Stimulated activated CD4-positive, alpha-beta T cell treated with anti-CD3 and anti-CD28 coated beads, Interleukin-1b, Interleukin-23, amount 100 ng/mL, for 48 hours (primary cell): ENCODE data around the gene LCORL.
"Not testable (repeated sequence)": the region's sequence is repeated elsewhere in the genome, so short reads cannot be mapped to it uniquely, and the experiment has no call there.

ENCODE experiments used
- DNase-seq: peaks from one replicate; pipeline ENCODE4 v3.0.0-alpha.2; 2020

LCORL gene

DNA sequence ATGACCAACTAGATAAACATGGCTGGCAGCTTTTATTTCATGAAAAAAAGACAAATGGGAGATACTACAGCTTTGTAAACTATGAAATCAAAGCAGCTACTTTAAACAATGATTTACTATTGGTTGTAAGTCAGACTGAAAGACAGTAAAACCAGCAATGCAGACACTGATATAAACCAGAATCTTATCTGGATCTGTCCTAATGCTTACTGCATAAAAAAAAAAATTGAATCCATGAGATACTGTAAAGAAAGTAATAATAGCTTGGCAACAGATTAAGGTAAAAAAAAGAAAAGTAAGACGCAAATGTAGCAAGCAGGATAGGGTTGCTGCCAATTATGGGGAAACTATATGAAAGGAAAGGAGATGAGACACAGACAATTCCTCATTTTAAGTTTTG, 7.3 kb downstream of the LCORL start:
- DNase-seq: no peak

DNA sequence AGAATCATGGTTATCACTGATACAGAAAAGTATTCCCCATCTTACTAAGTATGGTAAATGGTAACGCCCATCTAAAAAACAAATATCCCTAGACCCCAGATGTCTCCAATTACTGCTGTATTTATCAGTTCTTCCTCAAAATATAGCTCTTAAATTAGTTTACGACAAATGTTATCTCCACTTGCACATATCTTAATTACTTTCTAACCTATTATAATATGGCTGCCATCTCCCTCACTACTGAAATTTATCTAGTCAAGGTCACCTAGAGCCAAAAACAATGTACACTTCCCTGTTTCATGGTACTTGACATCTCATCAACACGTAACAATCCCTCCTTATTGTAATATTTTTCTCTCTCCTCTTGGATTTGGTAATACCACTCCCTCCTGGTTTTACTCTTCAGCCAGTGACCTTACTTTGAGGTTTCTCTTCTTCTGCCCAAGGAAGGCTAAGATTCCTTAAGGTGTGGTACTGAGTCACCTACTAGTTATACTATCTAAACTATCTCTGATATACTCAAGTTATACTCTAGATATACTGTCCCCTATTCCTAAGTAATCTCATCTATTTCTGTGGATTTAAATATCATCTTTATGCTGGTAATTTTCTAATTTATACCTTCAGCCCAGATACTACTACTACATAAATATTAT, 8.6 kb downstream of the LCORL start:
- DNase-seq: no peak

DNA sequence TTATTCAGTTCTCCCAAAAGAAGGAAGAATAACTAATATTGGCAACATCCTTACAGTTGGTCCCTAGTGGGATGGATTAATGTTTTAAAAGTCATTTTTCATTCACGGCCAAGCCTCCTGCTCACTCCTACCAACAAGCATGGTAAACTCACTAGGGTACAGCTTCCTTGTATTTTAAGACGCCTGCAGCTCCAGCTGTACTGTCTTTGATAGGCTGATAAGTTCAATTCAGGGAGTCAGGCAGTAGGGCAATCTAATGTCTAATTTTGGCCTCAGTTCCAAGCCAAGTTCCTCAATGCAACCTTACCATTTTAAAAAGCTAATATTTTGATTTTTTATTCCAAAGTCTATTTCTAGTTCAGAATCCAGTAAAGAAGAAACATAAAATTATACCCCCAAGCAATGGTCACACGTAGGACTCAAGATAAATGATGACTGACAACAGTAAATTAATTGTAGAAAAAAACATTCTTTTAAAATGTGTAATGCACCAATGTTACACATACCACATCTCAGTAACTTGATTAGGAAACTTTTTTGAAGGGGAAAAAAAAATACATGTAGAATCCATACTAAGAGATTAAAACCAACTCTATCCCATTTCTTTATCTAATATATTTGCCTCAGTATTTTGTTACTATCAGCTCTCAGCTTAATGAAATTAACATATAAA, 9.3 kb downstream of the LCORL start:
- DNase-seq: no peak

DNA sequence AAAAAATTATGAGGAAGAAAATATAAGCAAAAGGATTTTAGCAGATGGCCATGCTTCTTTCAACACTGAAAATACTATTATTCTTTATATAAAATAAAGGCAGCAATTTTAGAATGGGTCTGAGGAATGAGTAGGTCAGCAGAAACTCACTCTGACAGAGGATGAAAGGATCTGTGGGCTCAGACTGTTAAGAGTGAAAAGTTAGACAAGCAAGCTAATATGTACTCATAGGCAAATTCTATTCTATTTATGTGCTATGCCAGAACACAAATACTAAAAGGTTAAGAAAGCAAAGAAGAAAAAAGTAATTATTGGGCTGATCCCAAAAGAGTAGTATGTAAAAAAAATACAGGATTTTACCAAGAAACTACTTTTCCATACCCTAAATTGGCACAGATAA, 13.9 kb downstream of the LCORL start:
- no peak for DNase-seq

DNA sequence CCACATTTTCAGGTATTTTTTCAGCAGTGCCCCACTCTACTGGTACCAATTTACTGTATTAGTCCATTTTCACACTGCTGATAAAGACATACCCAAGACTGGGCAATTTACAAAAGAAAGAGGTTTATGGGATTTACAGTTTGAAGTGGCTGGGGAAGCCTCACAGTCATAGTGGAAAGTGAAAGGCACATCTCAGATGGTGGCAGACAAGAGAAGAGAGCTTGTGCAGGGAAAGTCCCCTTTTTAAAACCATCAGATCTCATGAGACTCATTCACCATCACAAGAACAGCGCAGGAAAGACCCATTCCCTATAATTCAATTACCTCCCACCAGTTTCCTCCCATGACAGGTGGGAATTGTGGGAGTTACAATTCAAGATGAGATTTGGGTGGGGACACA, 15.1 kb downstream of the LCORL start:
- not testable (repeated sequence) for DNase-seq

DNA sequence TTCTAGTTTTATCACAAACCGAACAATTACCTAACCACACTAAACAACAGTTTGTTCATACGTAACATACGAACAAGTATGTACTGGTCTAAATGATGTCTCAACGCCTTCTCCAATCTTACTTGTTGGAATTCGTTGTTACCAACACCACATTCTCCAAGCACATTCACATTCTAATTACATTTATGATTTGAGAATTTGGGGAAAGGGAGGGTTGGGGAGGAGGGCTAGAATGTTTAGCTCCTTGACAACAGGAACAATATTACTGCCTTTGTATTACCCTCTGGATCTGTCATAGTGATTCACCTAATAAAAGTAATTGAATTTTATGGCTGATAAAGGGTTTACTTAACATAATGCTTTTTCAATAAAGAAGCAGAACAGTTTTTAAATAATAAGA, 24.4 kb downstream of the LCORL start:
- no peak for DNase-seq

DNA sequence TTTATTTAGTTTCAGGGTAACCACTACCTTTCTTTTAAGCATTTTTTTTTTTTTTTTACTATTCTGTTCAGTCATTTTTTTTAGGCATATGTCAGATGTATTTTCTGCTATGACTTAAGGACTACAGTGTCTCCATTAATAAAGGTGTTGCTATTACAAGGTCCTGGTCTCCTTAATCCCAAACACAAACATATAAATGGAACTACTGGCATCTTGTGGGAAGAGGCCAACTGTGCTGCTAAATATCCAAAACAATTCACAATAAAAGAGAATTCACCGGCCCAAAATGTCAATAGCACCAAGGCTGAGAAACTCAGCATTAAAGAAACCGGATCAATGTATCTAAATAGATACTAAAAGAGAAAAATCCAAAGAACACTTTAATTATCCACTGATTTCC, 26.4 kb downstream of the LCORL start:
- DNase-seq: no peak

DNA sequence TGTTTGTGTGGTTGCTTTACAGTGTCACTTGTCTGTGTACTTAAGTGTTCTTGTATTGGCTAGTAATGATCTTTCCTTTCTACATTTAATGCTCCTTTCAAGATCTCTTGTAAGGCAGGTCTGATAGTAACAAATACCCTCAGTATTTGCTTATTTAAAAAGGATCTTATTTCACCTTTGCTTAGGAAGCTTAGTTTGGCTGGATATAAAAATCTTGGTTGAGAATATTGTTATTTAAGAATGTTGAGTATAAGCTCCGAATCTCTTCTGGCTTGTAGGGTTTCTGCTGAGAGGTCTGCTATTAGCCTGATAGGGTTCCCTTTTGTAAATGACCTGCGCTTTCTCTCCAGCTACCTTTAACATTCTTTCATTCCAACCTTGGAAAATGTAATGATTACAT, 35.7 kb downstream of the LCORL start:
- DNase-seq: no peak

DNA sequence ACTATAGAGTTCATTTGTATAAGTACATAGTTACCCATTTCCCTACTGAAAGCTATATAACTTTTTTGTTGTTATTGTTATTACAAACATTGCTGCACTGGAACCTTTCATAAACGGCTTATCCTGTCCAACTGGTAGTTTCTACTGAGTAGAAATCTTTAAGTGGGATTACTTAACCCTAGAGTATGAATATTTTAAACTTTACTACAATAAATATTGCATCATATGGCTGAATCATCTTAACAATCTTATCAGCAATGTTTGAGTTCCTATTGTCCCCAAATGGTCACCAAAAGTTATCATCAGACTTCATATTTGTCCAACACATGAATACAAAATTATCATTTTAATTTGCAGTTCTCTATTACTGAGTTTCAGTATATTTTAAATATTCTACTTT, 40.5 kb downstream of the LCORL start:
- no peak for DNase-seq

DNA sequence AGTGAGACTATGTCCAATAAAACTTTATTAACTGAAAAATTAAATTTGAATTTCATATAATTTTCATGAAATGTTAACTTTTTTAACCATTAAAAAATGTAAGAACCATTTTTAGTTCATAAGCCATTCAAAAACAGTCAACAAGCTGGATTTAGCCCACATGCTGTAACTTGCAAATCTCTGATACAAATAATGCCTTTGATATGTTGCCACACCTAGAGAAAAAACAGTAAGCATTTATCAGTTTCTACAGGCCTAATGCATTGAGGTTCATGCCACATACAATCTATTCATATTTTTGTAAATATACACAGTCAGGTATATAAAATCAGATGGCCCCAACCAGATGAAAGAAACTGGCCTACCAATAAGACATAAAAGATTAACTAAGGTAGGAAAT, 52.8 kb downstream of the LCORL start:
- no peak for DNase-seq

DNA sequence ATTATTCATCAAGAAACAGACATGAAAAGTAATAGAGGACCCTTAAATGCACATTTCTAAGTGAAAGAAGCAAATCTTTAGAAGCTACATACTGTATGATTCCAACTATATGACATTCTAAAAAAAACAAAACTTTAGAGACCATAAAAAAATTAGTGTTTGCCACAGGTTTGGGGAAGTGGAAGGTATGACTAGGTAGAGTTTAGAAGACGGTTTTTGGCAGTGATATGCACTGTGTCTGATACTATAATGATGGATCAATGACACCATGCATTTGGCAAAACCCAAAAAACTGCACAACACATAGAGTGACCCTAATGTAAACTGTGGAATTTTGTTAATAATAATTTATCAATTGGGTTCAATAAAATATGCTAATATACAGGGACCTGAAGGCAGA, 54.5 kb downstream of the LCORL start:
- no peak for DNase-seq

DNA sequence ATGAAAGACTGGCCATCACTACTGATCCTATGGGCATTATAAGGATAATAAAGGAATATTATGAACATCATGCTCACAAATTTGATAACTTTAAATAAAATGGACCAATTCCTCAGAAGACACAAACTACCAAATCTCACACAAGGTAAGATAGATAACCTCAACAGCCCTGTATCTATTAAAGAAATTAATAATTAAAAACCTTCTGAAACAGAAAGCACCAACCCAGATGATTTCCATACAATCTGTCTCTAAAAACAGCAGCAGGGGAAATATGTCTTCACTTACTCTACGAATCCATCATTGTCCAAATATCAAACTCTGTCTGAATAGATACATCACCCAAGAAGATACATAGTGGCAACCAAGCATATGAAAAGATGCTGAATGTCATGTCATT, 55.2 kb downstream of the LCORL start:
- DNase-seq: no peak

DNA sequence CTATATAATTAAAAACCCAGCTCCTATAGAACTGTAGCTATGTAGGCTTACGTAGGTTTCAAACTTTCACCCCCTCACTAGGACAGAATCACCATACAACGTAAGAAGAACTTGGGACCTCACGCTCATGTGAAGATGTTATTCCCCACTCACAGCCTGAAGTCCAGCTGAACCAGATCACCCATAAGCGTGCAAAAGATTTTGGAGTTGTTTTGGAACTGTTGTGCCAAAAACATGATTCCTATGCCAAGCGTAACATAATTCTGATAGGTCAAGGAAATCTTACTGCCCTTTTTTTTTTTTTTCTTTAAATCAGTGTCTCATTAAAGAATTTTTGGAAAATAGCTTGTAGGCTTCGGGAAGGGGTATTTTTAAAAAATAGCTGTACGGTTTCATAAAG, 57.0 kb downstream of the LCORL start:
- DNase-seq: no peak

DNA sequence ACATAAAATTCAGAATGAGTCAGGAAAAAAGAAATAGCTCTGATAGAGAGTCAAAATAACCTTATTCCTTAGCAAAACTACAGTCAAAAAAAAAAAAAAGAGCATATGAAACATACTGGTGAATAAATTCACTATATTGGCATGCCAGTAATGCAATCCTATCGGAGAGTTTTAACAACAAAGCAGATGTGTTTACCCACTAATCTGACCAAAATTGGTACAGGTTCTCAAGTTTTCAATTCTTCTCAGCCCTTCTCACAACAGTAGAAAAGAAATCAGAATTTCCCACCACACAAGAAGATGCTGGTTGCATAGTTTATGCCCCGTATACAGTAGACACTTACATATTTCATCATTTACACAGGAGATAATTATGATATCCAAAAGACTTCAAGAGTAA, 59.4 kb downstream of the LCORL start:
- DNase-seq: no peak

DNA sequence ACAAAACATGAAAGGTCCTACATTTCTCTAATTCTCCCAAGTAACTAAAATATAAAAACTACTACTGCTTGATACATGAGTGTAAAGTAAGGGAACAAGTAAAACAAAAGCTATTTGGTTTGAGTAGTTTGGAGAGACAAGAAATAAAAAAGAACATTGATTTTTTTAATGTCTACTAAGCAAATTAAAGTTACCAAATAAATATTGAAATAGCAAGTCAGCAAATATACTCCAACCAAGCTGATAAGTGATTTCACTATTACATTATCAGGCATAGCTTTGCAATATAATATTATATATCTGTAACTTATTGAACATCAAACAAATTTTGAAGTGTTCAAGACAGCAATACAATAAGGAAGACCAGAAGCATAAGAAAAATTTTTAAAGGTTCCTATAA, 60.3 kb downstream of the LCORL start:
- no peak for DNase-seq

DNA sequence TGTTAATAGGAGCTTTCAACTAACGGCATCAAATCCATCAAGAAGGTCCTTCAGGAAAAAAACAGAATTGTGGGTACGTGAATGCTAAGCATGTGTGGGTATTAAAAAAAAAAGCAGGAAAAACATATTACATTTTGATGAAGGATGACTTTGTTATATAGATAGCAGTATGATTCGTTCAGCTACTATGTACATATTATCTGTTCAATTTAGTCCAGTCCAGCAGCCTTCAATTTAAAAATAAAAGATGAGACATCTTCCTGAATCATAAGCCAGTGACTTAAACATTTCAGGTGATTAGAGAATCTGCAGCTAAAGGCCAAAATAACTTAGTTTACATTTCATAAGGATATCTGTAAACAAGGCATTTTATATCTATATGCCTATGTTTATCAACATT, 63.4 kb downstream of the LCORL start:
- no peak for DNase-seq

DNA sequence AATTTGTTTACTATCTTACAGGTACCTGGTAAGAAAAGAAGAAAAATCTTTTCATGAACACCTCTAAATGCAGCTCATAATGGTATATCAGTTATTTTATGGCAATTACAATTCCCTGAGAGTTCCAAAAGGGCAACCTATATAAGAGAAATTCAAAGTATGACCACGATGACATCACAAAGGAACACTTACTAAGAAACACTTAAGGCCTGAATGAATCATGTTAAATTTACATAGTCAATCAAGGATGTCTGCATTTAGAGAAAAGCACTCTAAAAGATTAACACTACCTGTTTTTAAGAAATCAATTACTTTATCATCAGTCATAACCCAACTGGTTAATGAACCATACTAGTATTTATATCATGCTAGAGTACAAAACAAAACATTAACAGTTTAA, 63.9 kb downstream of the LCORL start:
- DNase-seq: no peak

DNA sequence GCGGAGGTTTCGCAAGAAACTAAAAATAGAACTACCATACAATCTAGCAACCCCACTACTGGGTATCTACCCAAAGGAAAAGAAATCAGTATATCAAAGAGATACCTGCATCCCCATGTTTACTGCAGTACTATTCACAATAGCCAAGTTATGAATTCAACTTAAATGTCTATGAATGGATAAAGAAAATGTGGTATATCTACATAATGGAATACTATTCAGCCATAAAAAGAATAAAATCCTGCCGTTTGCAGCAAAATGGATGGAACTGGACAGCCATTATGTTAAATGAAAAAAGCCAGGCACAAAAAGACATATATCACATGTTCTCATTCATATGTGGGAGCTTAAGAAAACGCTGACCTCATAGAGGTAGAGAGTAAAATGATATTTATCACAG, 65.3 kb downstream of the LCORL start:
- no peak for DNase-seq

DNA sequence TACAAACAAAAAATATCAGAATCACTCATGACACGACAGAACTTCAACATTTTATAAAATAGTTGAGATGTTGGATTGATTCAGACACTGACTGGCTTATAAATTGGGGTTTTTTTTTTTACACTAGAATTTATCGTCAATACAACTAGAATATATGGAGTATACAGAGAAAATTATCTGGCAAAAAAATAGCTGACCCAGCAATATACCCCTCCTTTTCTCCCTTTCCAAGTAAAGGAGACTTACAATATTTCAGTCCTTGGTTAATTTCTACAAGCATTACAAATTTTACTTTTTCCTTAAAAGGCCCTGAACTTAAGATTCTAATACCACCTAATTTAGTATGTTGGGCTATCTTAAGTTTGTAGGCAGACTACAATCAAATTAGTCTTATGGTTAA, 76.3 kb downstream of the LCORL start:
- DNase-seq: no peak

DNA sequence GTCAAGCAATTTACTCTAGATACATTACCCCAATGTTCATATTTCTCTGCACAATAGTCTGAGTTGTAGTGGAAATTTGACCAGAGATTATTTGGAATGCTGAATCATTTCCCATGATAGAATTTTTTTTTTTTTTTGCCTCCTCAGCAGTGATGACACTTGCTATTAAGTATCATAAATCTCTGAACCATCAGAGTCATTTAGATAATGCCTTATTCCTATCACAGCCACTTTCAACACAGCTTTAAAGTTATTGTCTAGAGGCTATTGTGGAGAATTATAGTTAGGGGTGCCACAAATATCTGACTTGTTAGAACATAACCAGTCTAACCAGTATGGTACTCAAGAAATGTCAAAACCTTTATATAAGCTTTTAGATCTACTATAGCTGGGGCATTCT, 79.8 kb downstream of the LCORL start:
- DNase-seq: no peak

DNA sequence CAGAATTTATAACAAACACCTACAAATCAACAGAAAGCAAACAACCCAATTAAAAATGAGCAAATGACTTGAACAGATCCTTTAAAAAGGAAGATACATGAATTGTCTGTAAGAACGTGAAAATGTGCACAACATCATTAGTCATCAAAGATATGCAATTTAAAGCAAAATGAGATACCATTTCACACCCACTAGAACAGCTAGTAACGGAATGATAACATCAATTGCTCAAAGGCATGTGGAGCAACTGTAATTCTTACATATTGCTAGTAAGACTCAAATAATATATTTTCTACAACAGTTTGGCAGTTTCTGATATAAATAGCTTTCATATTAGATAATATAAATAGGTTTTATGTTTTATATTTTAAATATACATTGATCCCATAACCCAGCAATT, 82.5 kb downstream of the LCORL start:
- no peak for DNase-seq

DNA sequence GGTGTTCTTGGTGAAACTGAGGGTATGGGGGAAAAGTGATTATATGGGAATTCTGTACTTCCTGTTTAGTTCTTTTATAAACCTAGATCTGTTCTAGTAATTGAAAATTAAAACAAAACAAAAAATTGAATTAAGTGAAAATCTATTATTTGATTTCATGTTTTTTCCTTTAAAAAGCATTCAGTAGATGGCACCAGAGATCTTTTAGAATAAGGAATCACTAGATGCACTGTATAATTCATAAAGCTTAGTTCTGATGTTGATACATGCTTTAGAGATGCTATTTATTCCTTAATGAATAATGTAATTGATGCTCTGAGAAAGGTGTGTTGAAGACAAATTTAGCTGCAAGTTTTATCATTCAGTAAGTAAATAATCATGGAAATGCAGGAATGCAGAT, 87.3 kb downstream of the LCORL start:
- DNase-seq: no peak

DNA sequence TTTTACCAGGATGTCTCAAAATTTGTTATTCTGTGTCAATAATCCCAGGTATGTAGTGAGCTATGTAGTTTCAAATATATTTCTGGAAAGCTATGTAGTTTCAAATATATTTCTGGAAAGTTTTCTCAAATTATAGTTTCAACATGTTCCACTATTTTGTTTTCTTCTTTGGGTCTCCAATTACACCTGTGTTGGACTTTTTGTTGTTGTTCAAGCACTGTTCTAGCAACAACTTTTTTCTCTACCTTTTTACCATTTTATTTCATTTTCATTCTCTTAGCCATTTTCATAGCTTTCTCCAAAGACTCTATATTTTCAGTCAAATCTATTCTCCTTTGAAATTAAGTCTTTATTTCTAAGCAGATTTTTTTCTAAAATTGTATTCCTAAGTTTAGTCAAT, 88.4 kb downstream of the LCORL start:
- DNase-seq: no peak

DNA sequence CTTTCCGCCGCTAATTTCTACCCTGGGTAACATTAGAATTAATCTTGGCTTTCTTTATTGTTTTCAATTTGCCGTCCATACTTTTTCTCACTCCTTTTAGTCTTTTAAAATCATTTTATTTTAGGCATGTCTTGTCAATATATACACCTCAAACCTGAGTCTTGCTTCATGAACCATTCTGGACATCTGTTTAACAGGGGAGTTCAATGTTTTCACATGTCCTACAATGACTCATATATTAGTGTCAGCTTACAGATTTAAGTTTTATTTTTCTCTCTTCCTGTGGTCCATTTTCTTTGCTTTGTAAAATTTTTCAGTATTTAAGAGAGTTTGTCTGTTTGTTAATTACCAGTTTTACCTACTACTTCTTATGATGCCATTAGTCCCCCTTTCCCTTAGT, 89.5 kb downstream of the LCORL start:
- DNase-seq: no peak

DNA sequence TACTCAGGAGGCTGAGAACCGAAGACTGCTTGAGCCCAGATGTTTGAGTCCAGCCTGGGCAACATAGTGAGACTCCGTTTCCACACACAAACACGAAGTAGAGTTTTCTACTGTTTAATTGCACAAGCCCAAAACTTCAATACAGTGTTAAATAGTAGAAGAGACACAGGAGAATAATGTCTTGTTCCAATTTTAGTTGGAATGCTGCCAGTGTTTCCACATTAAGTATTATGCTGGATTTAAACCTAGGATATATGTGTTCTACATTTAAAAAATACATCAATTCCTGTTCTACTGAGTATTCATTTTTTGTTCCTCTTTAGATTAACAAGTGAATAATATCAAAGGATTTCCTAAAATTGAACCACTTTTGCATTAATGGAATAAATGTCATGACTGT, 91.3 kb downstream of the LCORL start:
- no peak for DNase-seq
